ENCODE data around the gene SMARCA2.

DNA sequence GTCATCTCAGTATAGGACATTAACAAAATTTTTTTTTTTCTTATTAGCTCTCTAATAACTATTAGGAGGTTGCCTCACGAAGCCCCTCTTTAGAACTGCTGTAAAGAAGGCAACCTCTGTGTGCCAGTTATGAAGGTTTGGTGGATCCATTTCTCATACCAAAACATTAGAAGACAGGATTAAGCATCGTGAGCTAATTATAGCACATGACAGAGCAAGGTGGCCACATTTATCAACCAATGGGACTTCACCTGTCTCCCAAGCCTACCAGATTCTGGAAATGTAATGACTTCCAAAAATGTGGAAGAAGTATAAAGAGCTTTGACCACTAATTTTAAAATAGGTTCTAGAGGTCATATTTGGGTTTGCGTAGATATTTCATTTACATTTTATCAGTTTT is 107.2 kb downstream of the SMARCA2 start:
- TF ChIP-seq, protein P1, sequence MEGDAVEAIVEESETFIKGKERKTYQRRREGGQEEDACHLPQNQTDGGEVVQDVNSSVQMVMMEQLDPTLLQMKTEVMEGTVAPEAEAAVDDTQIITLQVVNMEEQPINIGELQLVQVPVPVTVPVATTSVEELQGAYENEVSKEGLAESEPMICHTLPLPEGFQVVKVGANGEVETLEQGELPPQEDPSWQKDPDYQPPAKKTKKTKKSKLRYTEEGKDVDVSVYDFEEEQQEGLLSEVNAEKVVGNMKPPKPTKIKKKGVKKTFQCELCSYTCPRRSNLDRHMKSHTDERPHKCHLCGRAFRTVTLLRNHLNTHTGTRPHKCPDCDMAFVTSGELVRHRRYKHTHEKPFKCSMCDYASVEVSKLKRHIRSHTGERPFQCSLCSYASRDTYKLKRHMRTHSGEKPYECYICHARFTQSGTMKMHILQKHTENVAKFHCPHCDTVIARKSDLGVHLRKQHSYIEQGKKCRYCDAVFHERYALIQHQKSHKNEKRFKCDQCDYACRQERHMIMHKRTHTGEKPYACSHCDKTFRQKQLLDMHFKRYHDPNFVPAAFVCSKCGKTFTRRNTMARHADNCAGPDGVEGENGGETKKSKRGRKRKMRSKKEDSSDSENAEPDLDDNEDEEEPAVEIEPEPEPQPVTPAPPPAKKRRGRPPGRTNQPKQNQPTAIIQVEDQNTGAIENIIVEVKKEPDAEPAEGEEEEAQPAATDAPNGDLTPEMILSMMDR (IDR thresholded peaks at IDR 0.05), result no peak
- no peak for TF ChIP-seq POLR2A (IDR thresholded peaks at IDR 0.05)

Measured in thyroid gland (tissue), 4 donors.